SK-N-SH treated with all-trans-retinoic acid at 6 μM for 48 hours (cell line): ENCODE measurements around the gene FAM114A1.

Experiments used
- ATAC-seq: fragments of 200-7000 bp; cut with Tn5 transposase; 3 replicates; pipeline ENCODE4 v1.9.1; 2020; ENCODE audit warnings: mild to moderate bottlenecking, moderate library complexity
- ARNTL ChIP-seq: fragments of 450-650 bp; formaldehyde crosslinking; IDR thresholded peaks from 2 replicates; pipeline ENCODE4 v1.5.0; 2020; ENCODE audit warnings: low read depth, mild to moderate bottlenecking, moderate library complexity, borderline replicate concordance
- BACH2 ChIP-seq: fragments of 250-450 bp; sonication (Bioruptor Pico); IDR thresholded peaks from 2 replicates; pipeline ENCODE4 v1.9.0; 2021; ENCODE audit warnings: mild to moderate bottlenecking, borderline replicate concordance
- CSDC2 ChIP-seq: fragments of 250-450 bp; sonication (Bioruptor Pico); IDR thresholded peaks from 2 replicates; pipeline ENCODE4 v1.5.0; 2020; ENCODE audit warnings: mild to moderate bottlenecking, moderate library complexity
- ESRRG ChIP-seq: fragments of 250-450 bp; sonication (Bioruptor Pico); IDR thresholded peaks from 2 replicates; pipeline ENCODE4 v1.6.1; 2021; ENCODE audit warnings: mild to moderate bottlenecking
- GLIS3 ChIP-seq: fragments of 250-450 bp; sonication (Bioruptor Pico); IDR thresholded peaks from 2 replicates; pipeline ENCODE4 v1.5.0; 2020; ENCODE audit warnings: mild to moderate bottlenecking, moderate library complexity
- ISL1 ChIP-seq: fragments of 250-450 bp; sonication (Bioruptor Pico); IDR thresholded peaks from 2 replicates; pipeline ENCODE4 v2.1.2; 2022; ENCODE audit warnings: mild to moderate bottlenecking, moderate library complexity
- OSR1 ChIP-seq: fragments of 250-450 bp; sonication (Bioruptor Pico); IDR thresholded peaks from 2 replicates; pipeline ENCODE4 v1.8.0; 2022; ENCODE audit warnings: moderate library complexity, mild to moderate bottlenecking, inconsistent platforms
- PATZ1 ChIP-seq: fragments of 250-450 bp; sonication (Bioruptor Pico); IDR thresholded peaks from 2 replicates; pipeline ENCODE4 v1.8.0; 2020; ENCODE audit warnings: mild to moderate bottlenecking, moderate library complexity, borderline replicate concordance
- PPARA ChIP-seq: fragments of 250-450 bp; sonication (Bioruptor Pico); IDR thresholded peaks from 2 replicates; pipeline ENCODE4 v1.5.0; 2020; ENCODE audit warnings: mild to moderate bottlenecking, borderline replicate concordance
- RARB ChIP-seq: fragments of 250-450 bp; sonication (Bioruptor Pico); IDR thresholded peaks from 2 replicates; pipeline ENCODE4 v1.8.0; 2021; ENCODE audit warnings: mild to moderate bottlenecking, moderate library complexity
- SNAI2 ChIP-seq: fragments of 250-450 bp; sonication (Bioruptor Pico); IDR thresholded peaks from 2 replicates; pipeline ENCODE4 v1.5.0; 2020; ENCODE audit warnings: mild to moderate bottlenecking, moderate library complexity
- TCF4 ChIP-seq: fragments of 250-450 bp; sonication (Bioruptor Pico); IDR thresholded peaks from 2 replicates; pipeline ENCODE4 v1.8.0; 2021; ENCODE audit warnings: mild to moderate bottlenecking, moderate library complexity, borderline replicate concordance
- TOX ChIP-seq: fragments of 250-450 bp; sonication (Bioruptor Pico); IDR thresholded peaks from 2 replicates; pipeline ENCODE4 v1.8.0; 2021; ENCODE audit warnings: mild to moderate bottlenecking, moderate library complexity, borderline replicate concordance
- ZC3H10 ChIP-seq: fragments of 250-450 bp; sonication (Bioruptor Pico); IDR thresholded peaks from 2 replicates; pipeline ENCODE4 v1.5.1; 2021; ENCODE audit warnings: mild to moderate bottlenecking, moderate library complexity
- ZFP3 ChIP-seq: fragments of 250-450 bp; sonication (Bioruptor Pico); IDR thresholded peaks from 2 replicates; pipeline ENCODE4 v1.5.0; 2020; ENCODE audit warnings: mild to moderate bottlenecking, moderate library complexity
- ZFP30 ChIP-seq: fragments of 450-650 bp; formaldehyde crosslinking; IDR thresholded peaks from 2 replicates; pipeline ENCODE4 v1.5.0; 2022; ENCODE audit warnings: mild to moderate bottlenecking, moderate library complexity
- ZNF565 ChIP-seq: fragments of 450-650 bp; formaldehyde crosslinking; conservative IDR thresholded peaks from 2 replicates; pipeline ENCODE4 v1.5.0; 2020; ENCODE audit warnings: low read depth, mild to moderate bottlenecking, moderate library complexity
- ZNF70 ChIP-seq: fragments of 450-650 bp; formaldehyde crosslinking; IDR thresholded peaks from 2 replicates; pipeline ENCODE4 v1.5.0; 2020; ENCODE audit warnings: mild to moderate bottlenecking, moderate library complexity
- ZNF8 ChIP-seq: fragments of 450-650 bp; formaldehyde crosslinking; IDR thresholded peaks from 2 replicates; pipeline ENCODE4 v1.5.0; 2020; ENCODE audit warnings: mild to moderate bottlenecking, moderate library complexity
- TF ChIP-seq, protein P1 (sequence below): fragments of 250-450 bp; sonication (Bioruptor Pico); IDR thresholded peaks from 2 replicates; pipeline ENCODE4 v1.5.1; 2021; ENCODE audit warnings: mild to moderate bottlenecking, moderate library complexity
- TF ChIP-seq, protein P2 (sequence below): fragments of 250-450 bp; sonication (Bioruptor Pico); IDR thresholded peaks from 2 replicates; pipeline ENCODE4 v1.5.0; 2020; ENCODE audit warnings: mild to moderate bottlenecking, moderate library complexity
- TF ChIP-seq, protein P3 (sequence below): fragments of 250-450 bp; sonication (Bioruptor Pico); IDR thresholded peaks from 2 replicates; pipeline ENCODE4 v1.5.1; 2020; ENCODE audit warnings: low read depth, mild to moderate bottlenecking, moderate library complexity

Gene FAM114A1

DNA sequence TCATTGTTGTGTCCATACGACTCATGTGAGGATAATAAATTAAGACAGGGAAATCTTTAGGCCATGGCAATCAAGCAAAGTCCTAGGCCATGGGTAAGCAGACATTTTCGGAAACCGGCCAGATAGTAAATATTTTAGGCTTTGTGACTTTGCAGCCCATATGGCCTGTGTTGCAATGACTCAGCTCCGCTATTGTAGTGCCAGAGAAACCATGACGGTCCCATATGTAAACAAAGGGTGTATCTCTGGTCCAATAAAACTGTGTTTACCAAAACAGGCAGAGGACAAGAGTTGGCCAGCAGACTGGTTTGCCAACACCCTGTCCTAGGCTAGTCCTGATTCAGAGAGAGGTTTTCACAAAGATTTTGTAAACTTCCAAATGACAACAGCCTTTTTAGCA, 5.0 kb downstream of the FAM114A1 start:
- TF ChIP-seq ESRRG (no peak), ZFP3 (CRISPR knock-in tag) (no peak), PATZ1 (CRISPR knock-in tag) (no peak), TCF4 (CRISPR knock-in tag) (no peak), ZNF565 (CRISPR knock-in tag) (no peak), ZNF70 (CRISPR knock-in tag) (no peak), TOX (no peak), ZFP30 (CRISPR knock-in tag) (no peak), ZNF8 (CRISPR knock-in tag) (no peak), SNAI2 (no peak), PPARA (CRISPR knock-in tag) (no peak), BACH2 (CRISPR knock-in tag) (no peak)
- TF ChIP-seq, protein P1, sequence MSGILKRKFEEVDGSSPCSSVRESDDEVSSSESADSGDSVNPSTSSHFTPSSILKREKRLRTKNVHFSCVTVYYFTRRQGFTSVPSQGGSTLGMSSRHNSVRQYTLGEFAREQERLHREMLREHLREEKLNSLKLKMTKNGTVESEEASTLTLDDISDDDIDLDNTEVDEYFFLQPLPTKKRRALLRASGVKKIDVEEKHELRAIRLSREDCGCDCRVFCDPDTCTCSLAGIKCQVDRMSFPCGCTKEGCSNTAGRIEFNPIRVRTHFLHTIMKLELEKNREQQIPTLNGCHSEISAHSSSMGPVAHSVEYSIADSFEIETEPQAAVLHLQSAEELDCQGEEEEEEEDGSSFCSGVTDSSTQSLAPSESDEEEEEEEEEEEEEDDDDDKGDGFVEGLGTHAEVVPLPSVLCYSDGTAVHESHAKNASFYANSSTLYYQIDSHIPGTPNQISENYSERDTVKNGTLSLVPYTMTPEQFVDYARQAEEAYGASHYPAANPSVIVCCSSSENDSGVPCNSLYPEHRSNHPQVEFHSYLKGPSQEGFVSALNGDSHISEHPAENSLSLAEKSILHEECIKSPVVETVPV, result no peak
- TF ChIP-seq, protein P2, sequence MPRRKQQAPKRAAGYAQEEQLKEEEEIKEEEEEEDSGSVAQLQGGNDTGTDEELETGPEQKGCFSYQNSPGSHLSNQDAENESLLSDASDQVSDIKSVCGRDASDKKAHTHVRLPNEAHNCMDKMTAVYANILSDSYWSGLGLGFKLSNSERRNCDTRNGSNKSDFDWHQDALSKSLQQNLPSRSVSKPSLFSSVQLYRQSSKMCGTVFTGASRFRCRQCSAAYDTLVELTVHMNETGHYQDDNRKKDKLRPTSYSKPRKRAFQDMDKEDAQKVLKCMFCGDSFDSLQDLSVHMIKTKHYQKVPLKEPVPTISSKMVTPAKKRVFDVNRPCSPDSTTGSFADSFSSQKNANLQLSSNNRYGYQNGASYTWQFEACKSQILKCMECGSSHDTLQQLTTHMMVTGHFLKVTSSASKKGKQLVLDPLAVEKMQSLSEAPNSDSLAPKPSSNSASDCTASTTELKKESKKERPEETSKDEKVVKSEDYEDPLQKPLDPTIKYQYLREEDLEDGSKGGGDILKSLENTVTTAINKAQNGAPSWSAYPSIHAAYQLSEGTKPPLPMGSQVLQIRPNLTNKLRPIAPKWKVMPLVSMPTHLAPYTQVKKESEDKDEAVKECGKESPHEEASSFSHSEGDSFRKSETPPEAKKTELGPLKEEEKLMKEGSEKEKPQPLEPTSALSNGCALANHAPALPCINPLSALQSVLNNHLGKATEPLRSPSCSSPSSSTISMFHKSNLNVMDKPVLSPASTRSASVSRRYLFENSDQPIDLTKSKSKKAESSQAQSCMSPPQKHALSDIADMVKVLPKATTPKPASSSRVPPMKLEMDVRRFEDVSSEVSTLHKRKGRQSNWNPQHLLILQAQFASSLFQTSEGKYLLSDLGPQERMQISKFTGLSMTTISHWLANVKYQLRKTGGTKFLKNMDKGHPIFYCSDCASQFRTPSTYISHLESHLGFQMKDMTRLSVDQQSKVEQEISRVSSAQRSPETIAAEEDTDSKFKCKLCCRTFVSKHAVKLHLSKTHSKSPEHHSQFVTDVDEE (CRISPR knock-in tag), result no peak
- TF ChIP-seq, protein P3, sequence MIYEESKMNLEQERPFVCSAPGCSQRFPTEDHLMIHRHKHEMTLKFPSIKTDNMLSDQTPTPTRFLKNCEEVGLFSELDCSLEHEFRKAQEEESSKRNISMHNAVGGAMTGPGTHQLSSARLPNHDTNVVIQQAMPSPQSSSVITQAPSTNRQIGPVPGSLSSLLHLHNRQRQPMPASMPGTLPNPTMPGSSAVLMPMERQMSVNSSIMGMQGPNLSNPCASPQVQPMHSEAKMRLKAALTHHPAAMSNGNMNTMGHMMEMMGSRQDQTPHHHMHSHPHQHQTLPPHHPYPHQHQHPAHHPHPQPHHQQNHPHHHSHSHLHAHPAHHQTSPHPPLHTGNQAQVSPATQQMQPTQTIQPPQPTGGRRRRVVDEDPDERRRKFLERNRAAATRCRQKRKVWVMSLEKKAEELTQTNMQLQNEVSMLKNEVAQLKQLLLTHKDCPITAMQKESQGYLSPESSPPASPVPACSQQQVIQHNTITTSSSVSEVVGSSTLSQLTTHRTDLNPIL (CRISPR knock-in tag), result no peak
- TF ChIP-seq, all 23 proteins: peak for 0
- no peak for ATAC-seq

DNA sequence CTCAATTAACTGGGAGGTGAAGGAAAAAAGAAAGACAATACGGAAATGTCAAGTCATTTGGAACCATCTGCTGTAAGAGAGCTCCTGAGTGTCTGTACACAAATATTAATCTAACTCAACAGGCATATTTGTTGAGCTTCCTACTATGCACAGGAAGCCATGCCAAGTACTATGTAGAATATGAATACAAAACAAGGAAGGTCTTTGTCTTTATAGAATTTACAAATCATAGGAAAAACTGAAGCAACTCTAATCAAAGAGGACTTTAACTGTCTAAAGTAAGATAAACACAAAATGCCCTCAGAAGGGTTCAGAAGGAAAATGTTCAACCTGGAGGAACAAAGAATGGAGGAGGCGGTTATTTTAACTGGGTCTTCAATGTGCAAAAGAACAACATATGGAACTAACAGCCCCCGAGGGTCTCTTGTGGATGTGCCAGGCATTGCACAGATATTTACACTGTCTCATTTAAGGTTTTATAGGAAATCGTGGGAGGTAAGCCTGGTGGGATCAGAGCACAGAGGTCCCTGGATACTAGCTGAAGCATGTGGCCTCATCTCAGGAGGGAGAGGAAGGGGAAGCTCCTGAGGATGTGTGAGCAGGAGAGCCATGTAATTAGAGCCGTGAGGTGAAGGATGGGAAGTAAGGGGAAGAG, 5.8 kb downstream of the FAM114A1 start:
- no peak for ATAC-seq
- TF ChIP-seq, protein P3 (CRISPR knock-in tag), result no peak
- TF ChIP-seq, protein P1, result no peak
- no peak for TF ChIP-seq OSR1 (CRISPR knock-in tag)
- no peak for TF ChIP-seq ZC3H10
- TF ChIP-seq CSDC2 (CRISPR knock-in tag), result no peak
- TF ChIP-seq ZFP3 (CRISPR knock-in tag), result no peak
- TF ChIP-seq RARB (CRISPR knock-in tag), result no peak
- TF ChIP-seq SNAI2, result no peak
- TF ChIP-seq ARNTL (CRISPR knock-in tag), result no peak
- no peak for TF ChIP-seq ISL1 (CRISPR knock-in tag)
- TF ChIP-seq PPARA (CRISPR knock-in tag), result no peak
- no peak for TF ChIP-seq TCF4 (CRISPR knock-in tag)
- no peak for TF ChIP-seq ESRRG
- TF ChIP-seq ZFP30 (CRISPR knock-in tag), result no peak
- no peak for TF ChIP-seq ZNF70 (CRISPR knock-in tag)
- TF ChIP-seq GLIS3 (CRISPR knock-in tag), result no peak
- TF ChIP-seq, protein P2 (CRISPR knock-in tag), result no peak
- TF ChIP-seq PATZ1 (CRISPR knock-in tag), result no peak
